Activated naive CD4-positive, alpha-beta T cell treated with anti-CD3 and anti-CD28 coated beads, Interleukin-2, amount 50 U/mL, for 24 hours (primary cell): ENCODE results near the gene SPI1.
"Not testable (repeated sequence)": the region's sequence is repeated elsewhere in the genome, so short reads cannot be mapped to it uniquely, and the experiment has no call there.

Experiments
- H3K27ac Mint-ChIP-seq: one replicate; pipeline ENCODE4 v1.8.0; 2021; ENCODE audit warnings: mild to moderate bottlenecking, mixed read lengths
- H3K27me3 Mint-ChIP-seq: one replicate; pipeline ENCODE4 v1.8.0; 2021; ENCODE audit warnings: mixed read lengths
- H3K36me3 Mint-ChIP-seq: one replicate; pipeline ENCODE4 v1.8.0; 2021; ENCODE audit warnings: mixed read lengths
- H3K4me1 Mint-ChIP-seq: one replicate; pipeline ENCODE4 v1.8.0; 2021; ENCODE audit warnings: mixed read lengths
- H3K4me3 Mint-ChIP-seq: one replicate; pipeline ENCODE4 v1.8.0; 2021; ENCODE audit warnings: mild to moderate bottlenecking, mixed read lengths
- H3K9me3 Mint-ChIP-seq: one replicate; pipeline ENCODE4 v1.8.0; 2021; ENCODE audit warnings: mixed read lengths

Gene SPI1

GRCh38 chr11:47345890-47346563 is 32.3 kb downstream of the SPI1 start:
- no peaks in the 10 kb centered on the region for H3K4me1 Mint-ChIP-seq
- no peak overlapping the region for H3K4me3 Mint-ChIP-seq
- H3K27me3 Mint-ChIP-seq: no peaks in the 10 kb centered on the region
- H3K27ac Mint-ChIP-seq: no peak overlapping the region
- no peaks in the 10 kb centered on the region for H3K36me3 Mint-ChIP-seq
- no peaks in the 10 kb centered on the region for H3K9me3 Mint-ChIP-seq

- no peaks in the 10 kb centered on the region for H3K27me3 Mint-ChIP-seq
- H3K9me3 Mint-ChIP-seq: no peaks in the 10 kb centered on the region
- no peaks in the 10 kb centered on the region for H3K36me3 Mint-ChIP-seq
- H3K4me1 Mint-ChIP-seq: no peaks in the 10 kb centered on the region
- no peak overlapping the region for H3K27ac Mint-ChIP-seq
- no peak overlapping the region for H3K4me3 Mint-ChIP-seq
These were observed 35.5 kb downstream of the SPI1 start for GRCh38 chr11:47342854-47343253.

- no peaks in the 10 kb centered on the region for H3K4me1 Mint-ChIP-seq
These were observed 36.1 kb downstream of the SPI1 start for GRCh38 chr11:47342036-47342803.

GRCh38 chr11:47340980-47341775 is 37.2 kb downstream of the SPI1 start:
- no peak overlapping the region for H3K4me3 Mint-ChIP-seq
- H3K27ac Mint-ChIP-seq: no peak overlapping the region
- no peaks in the 10 kb centered on the region for H3K36me3 Mint-ChIP-seq
- no peaks in the 10 kb centered on the region for H3K9me3 Mint-ChIP-seq
- H3K4me1 Mint-ChIP-seq: no peaks in the 10 kb centered on the region
- H3K27me3 Mint-ChIP-seq: no peaks in the 10 kb centered on the region

More at GRCh38 chr11:47342036-47342803, 36.1 kb downstream of the SPI1 start:
- Mint-ChIP-seq H3K27me3 (no peaks in the 10 kb centered on the region), H3K9me3 (no peaks in the 10 kb centered on the region), H3K27ac (no peak overlapping the region), H3K4me3 (no peak overlapping the region), H3K36me3 (no peaks in the 10 kb centered on the region)

GRCh38 chr11:47340010-47340409 is 38.3 kb downstream of the SPI1 start:
- Mint-ChIP-seq H3K27me3 (no peaks in the 10 kb centered on the region), H3K36me3 (no peaks in the 10 kb centered on the region), H3K9me3 (no peaks in the 10 kb centered on the region), H3K4me3 (no peak overlapping the region), H3K27ac (no peak overlapping the region), H3K4me1 (no peaks in the 10 kb centered on the region)

- no peak overlapping the region for H3K27ac Mint-ChIP-seq
- no peaks in the 10 kb centered on the region for H3K4me1 Mint-ChIP-seq
- H3K9me3 Mint-ChIP-seq: no peaks in the 10 kb centered on the region
- no peak overlapping the region for H3K4me3 Mint-ChIP-seq
- H3K36me3 Mint-ChIP-seq: no peaks in the 10 kb centered on the region
- no peaks in the 10 kb centered on the region for H3K27me3 Mint-ChIP-seq
These were observed 39.7 kb downstream of the SPI1 start for GRCh38 chr11:47338396-47339241.

- Mint-ChIP-seq H3K4me1 (no peaks in the 10 kb centered on the region), H3K4me3 (no peak overlapping the region), H3K27me3 (no peaks in the 10 kb centered on the region), H3K27ac (no peak overlapping the region), H3K9me3 (no peaks in the 10 kb centered on the region), H3K36me3 (no peaks in the 10 kb centered on the region)
These were observed 41.0 kb downstream of the SPI1 start for GRCh38 chr11:47337229-47337924.

GRCh38 chr11:47336595-47336994 is 41.8 kb downstream of the SPI1 start:
- H3K4me3 Mint-ChIP-seq: no peak overlapping the region
- no peaks in the 10 kb centered on the region for H3K9me3 Mint-ChIP-seq
- no peaks in the 10 kb centered on the region for H3K36me3 Mint-ChIP-seq
- no peak overlapping the region for H3K27ac Mint-ChIP-seq
- no peaks in the 10 kb centered on the region for H3K27me3 Mint-ChIP-seq
- no peaks in the 10 kb centered on the region for H3K4me1 Mint-ChIP-seq

- H3K4me3 Mint-ChIP-seq: no peak overlapping the region
- no peaks in the 10 kb centered on the region for H3K27me3 Mint-ChIP-seq
- no peak overlapping the region for H3K27ac Mint-ChIP-seq
- H3K9me3 Mint-ChIP-seq: no peaks in the 10 kb centered on the region
- no peaks in the 10 kb centered on the region for H3K4me1 Mint-ChIP-seq
- no peaks in the 10 kb centered on the region for H3K36me3 Mint-ChIP-seq
These were observed 42.6 kb downstream of the SPI1 start for GRCh38 chr11:47335733-47336132.

- H3K36me3 Mint-ChIP-seq, H3K4me3 Mint-ChIP-seq, H3K4me1 Mint-ChIP-seq, H3K27ac Mint-ChIP-seq, H3K9me3 Mint-ChIP-seq, H3K27me3 Mint-ChIP-seq: not testable (repeated sequence)
These were observed 43.5 kb downstream of the SPI1 start for GRCh38 chr11:47334699-47335411.

- H3K4me1 Mint-ChIP-seq: no peaks in the 10 kb centered on the region
- no peaks in the 10 kb centered on the region for H3K36me3 Mint-ChIP-seq
- no peak overlapping the region for H3K4me3 Mint-ChIP-seq
- no peaks in the 10 kb centered on the region for H3K27me3 Mint-ChIP-seq
- no peak overlapping the region for H3K27ac Mint-ChIP-seq
- no peaks in the 10 kb centered on the region for H3K9me3 Mint-ChIP-seq
These were observed 44.4 kb downstream of the SPI1 start for GRCh38 chr11:47333886-47334443.

- H3K4me1 Mint-ChIP-seq: no peaks in the 10 kb centered on the region
- H3K4me3 Mint-ChIP-seq: no peak overlapping the region
- no peak overlapping the region for H3K27ac Mint-ChIP-seq
- H3K9me3 Mint-ChIP-seq: no peaks in the 10 kb centered on the region
- H3K36me3 Mint-ChIP-seq: no peaks in the 10 kb centered on the region
- H3K27me3 Mint-ChIP-seq: no peaks in the 10 kb centered on the region
These were observed 44.9 kb downstream of the SPI1 start for GRCh38 chr11:47333526-47333845.

GRCh38 chr11:47332791-47333525 is 45.4 kb downstream of the SPI1 start:
- no peaks in the 10 kb centered on the region for H3K27me3 Mint-ChIP-seq
- no peaks in the 10 kb centered on the region for H3K36me3 Mint-ChIP-seq
- no peaks in the 10 kb centered on the region for H3K4me1 Mint-ChIP-seq
- H3K4me3 Mint-ChIP-seq: no peak overlapping the region
- no peaks in the 10 kb centered on the region for H3K9me3 Mint-ChIP-seq
- no peak overlapping the region for H3K27ac Mint-ChIP-seq

- H3K36me3 Mint-ChIP-seq: no peaks in the 10 kb centered on the region
- H3K9me3 Mint-ChIP-seq: no peaks in the 10 kb centered on the region
- H3K4me3 Mint-ChIP-seq: no peak overlapping the region
- H3K27me3 Mint-ChIP-seq: no peaks in the 10 kb centered on the region
- no peaks in the 10 kb centered on the region for H3K4me1 Mint-ChIP-seq
- H3K27ac Mint-ChIP-seq: no peak overlapping the region
These were observed 46.0 kb downstream of the SPI1 start for GRCh38 chr11:47332303-47332711.
